GM10248 (cell line): ENCODE results near the gene B3GALNT2.

Experiments used
- CTCF ChIA-PET: fragments of 300-600 bp; sonication (Branson Sonifier 250); formaldehyde crosslinking; extraction: SDS; loops from one replicate; lab custom pipeline; 2021; ENCODE audit warnings: antibody characterized with exemption; lab: Yijun Ruan, JAX
- POLR2A ChIA-PET: fragments of 350-650 bp; sonication (Branson Sonifier 250); formaldehyde crosslinking; extraction: SDS; loops from one replicate; lab custom pipeline; 2020; ENCODE audit warnings: antibody characterized with exemption; lab: Yijun Ruan, JAX
- DNase-seq: peaks from one replicate; pipeline ENCODE4 v3.0.0; 2012; ENCODE audit errors: extremely low spot score
- CTCF ChIP-seq: IDR thresholded peaks from 2 replicates; pipeline ENCODE4 v1.5.1; 2012; ENCODE audit warnings: mild to moderate bottlenecking, low read depth; ENCODE audit errors: extremely low read depth, missing control alignments, control extremely low read depth

The B3GALNT2 gene

GRCh38 chr1:235416662-235417049, 87.6 kb downstream of the B3GALNT2 start:
- no peak for DNase-seq
- no peak for TF ChIP-seq CTCF
- POLR2A ChIA-PET = no interaction called here
- CTCF ChIA-PET = interaction anchor here (0.6 to 3.7 kb wide), 59 partner anchors 8 to 1089 kb away, joined by 3 to 54 read pairs (median 4); partner anchors contain the start of genes ARID4B, GGPS1 and TBCE

GRCh38 chr1:235415008-235415904, 89.0 kb downstream of the B3GALNT2 start:
- POLR2A ChIA-PET = no interaction called here
- TF ChIP-seq CTCF = peak; percentile 65
- CTCF ChIA-PET = interaction anchor here (0.6 to 3.7 kb wide), 48 partner anchors 8 to 999 kb away, joined by 3 to 54 read pairs (median 4); partner anchors contain the start of gene B3GALNT2
- DNase-seq = peak; percentile 73

- no peak for DNase-seq
- CTCF ChIA-PET = interaction anchor here (0.6 to 1.7 kb wide), 4 partner anchors 19 to 290 kb away, joined by 3 to 4 read pairs (median 3); no protein-coding TSS in a partner anchor
- TF ChIP-seq CTCF = no peak
- POLR2A ChIA-PET = no interaction called here
Observed at GRCh38 chr1:235411489-235412486, 92.5 kb downstream of the B3GALNT2 start.

GRCh38 chr1:235410467-235410866, 93.8 kb downstream of the B3GALNT2 start:
- POLR2A ChIA-PET = no interaction called here
- CTCF ChIA-PET = interaction anchor here (1.3 to 1.4 kb wide), 2 partner anchors 19 to 30 kb away, joined by 3 to 5 read pairs; no protein-coding TSS in a partner anchor
- no peak for DNase-seq
- no peak for TF ChIP-seq CTCF

GRCh38 chr1:235409042-235409820, 95.0 kb downstream of the B3GALNT2 start:
- ChIA-PET POLR2A (no interaction called here), CTCF (interaction anchor here (0.9 to 1.3 kb wide), 5 partner anchors 8 to 305 kb away, joined by 3 to 5 read pairs (median 4); no protein-coding TSS in a partner anchor)

More at GRCh38 chr1:235409042-235409820, 95.0 kb downstream of the B3GALNT2 start:
- no peak for DNase-seq
- TF ChIP-seq CTCF = no peak
